Measurements from ENCODE around the gene TRIP4. TPM values are rescaled to one million over a fixed set of nuclear protein-coding genes. Genes with fewer than 3 reads are reported as not detected.
"Not testable (repeated sequence)": the region's sequence is repeated elsewhere in the genome, so short reads cannot be mapped to it uniquely, and the experiment has no call there.

Gene TRIP4
- total RNA-seq, 2 experiments from 2014 or later = 9.3 to 21.0 TPM

DNA sequence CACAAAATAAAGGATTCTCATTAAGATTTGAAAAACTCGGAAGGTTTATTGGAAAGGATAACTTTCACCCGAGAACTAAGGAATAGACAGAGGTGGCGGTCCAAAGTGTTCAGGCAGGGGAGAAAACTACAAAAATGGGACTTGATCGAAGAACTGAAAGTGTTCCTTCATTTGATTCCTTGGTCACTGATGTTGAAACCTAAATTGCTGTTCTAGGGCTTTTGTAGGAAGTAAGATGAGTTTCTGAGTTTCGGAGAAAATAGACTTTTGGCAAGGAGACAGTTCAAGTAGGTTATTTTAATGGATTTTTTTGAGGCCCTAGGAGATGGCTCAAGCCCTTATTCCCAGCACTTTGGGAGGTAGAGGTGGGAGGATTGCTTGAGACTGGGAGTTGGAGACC, 1.4 kb downstream of the TRIP4 start:
- H2AFZ ChIP-seq (ENCODE audit: low read length) = no peak overlapping the region
- H3K4me3 ChIP-seq (ENCODE audit: low read depth, low read length, poor library complexity, severe bottlenecking) = no peak overlapping the region
- 0 out of 2 replicates have a peak, but pooled peaks cover 4% of the 10 kb centered on the region for H3K36me3 ChIP-seq (ENCODE audit: insufficient read depth, low read length)
- POLR2A ChIA-PET = interaction anchor here (0.6 kb wide), 1 partner anchor 77 kb away, joined by 3 read pairs; no protein-coding TSS in a partner anchor
- H3K9me3 ChIP-seq (ENCODE audit: low read length) = no peaks in the 10 kb centered on the region
- CTCF ChIA-PET (ENCODE audit: unreplicated experiment) = no interaction called here
- no TSS peak for BruUV-seq (replicated peaks)
- TF ChIP-seq, protein P1, sequence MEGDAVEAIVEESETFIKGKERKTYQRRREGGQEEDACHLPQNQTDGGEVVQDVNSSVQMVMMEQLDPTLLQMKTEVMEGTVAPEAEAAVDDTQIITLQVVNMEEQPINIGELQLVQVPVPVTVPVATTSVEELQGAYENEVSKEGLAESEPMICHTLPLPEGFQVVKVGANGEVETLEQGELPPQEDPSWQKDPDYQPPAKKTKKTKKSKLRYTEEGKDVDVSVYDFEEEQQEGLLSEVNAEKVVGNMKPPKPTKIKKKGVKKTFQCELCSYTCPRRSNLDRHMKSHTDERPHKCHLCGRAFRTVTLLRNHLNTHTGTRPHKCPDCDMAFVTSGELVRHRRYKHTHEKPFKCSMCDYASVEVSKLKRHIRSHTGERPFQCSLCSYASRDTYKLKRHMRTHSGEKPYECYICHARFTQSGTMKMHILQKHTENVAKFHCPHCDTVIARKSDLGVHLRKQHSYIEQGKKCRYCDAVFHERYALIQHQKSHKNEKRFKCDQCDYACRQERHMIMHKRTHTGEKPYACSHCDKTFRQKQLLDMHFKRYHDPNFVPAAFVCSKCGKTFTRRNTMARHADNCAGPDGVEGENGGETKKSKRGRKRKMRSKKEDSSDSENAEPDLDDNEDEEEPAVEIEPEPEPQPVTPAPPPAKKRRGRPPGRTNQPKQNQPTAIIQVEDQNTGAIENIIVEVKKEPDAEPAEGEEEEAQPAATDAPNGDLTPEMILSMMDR (conservative IDR thresholded peaks at IDR 0.05; ENCODE audit: low read length) = no peak
- H3K27ac ChIP-seq (ENCODE audit: low read depth, low read length, poor library complexity, severe bottlenecking) = no peak overlapping the region
- peaks cover 17% of the 10 kb centered on the region; the same call in 1 of the 2 replicates for H3K79me2 ChIP-seq (ENCODE audit: insufficient read depth, low read depth, low read length)
- no peaks in the 10 kb centered on the region for H3K9me2 ChIP-seq (ENCODE audit: insufficient read depth, low read length)
- no peaks in the 10 kb centered on the region for H4K20me1 ChIP-seq (ENCODE audit: insufficient read depth, low read length)
- H3K4me1 ChIP-seq (ENCODE audit: insufficient read depth, low read length, poor library complexity, severe bottlenecking) = peaks cover 15% of the 10 kb centered on the region
- no peak for DNase-seq (ENCODE audit: low spot score)
- intact Hi-C loops (cut with micrococcal nuclease; ENCODE audit: unreplicated experiment) = no loop called here
- peak overlapping the region; percentile 66 for H3K4me2 ChIP-seq (ENCODE audit: low read length)

DNA sequence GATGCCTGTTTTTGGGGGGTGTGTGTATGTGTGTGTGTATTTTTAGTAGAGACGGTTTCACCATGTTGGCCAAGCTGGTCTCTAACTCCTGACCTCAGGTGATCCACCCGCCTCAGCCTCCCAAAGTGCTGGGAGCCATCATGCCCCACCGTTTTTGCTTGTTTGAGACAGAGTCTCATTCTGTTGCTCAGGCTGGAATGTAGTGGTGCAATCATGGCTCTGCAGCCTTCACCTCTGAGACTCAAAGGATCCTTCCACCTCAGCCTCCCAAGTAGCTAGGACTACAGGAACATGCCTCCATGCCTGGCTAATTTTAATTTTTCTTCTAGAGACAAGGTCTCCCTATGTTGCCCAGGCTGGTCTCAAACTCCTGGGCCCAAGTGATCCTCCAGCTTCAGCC, 4.8 kb downstream of the TRIP4 start:
- intact Hi-C loops (cut with micrococcal nuclease; ENCODE audit: unreplicated experiment); POLR2A ChIA-PET; H3K4me2 ChIP-seq (ENCODE audit: low read length); CTCF ChIA-PET (ENCODE audit: unreplicated experiment); DNase-seq (ENCODE audit: low spot score); H3K9me3 ChIP-seq (ENCODE audit: low read length); H3K9me2 ChIP-seq (ENCODE audit: insufficient read depth, low read length); BruUV-seq (replicated peaks); H3K27ac ChIP-seq (ENCODE audit: low read depth, low read length, poor library complexity, severe bottlenecking); H4K20me1 ChIP-seq (ENCODE audit: insufficient read depth, low read length); H3K4me3 ChIP-seq (ENCODE audit: low read depth, low read length, poor library complexity, severe bottlenecking); H2AFZ ChIP-seq (ENCODE audit: low read length): not testable (repeated sequence)
- peaks cover 34% of the 10 kb centered on the region for H3K36me3 ChIP-seq (ENCODE audit: insufficient read depth, low read length)
- H3K4me1 ChIP-seq (ENCODE audit: insufficient read depth, low read length, poor library complexity, severe bottlenecking) = peaks cover 10% of the 10 kb centered on the region
- H3K79me2 ChIP-seq (ENCODE audit: insufficient read depth, low read depth, low read length) = peaks cover 17% of the 10 kb centered on the region; the same call in 1 of the 2 replicates

DNA sequence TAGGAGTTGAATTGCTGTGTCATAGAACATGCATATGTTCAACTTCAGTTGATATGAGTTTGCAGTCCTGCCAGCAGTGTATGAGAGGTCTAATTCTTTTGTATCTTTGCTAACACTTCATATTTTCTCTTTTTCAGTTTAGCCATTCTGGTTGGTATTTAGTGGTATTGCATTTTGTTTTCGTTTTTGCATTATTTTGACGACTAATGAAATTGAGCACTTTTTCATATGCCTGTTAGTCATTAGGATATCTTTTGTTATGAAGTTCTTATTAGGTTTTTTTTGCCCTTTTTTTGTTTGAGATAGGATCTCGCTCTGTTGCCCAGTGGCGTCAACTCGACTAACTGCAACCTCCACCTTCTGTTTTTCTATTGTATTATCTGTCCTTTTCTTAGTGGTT, 9.2 kb downstream of the TRIP4 start:
- no peaks in the 10 kb centered on the region for H3K4me1 ChIP-seq (ENCODE audit: insufficient read depth, low read length, poor library complexity, severe bottlenecking)
- H3K9me3 ChIP-seq (ENCODE audit: low read length) = no peaks in the 10 kb centered on the region
- no TSS peak for BruUV-seq (replicated peaks)
- POLR2A ChIA-PET = interaction anchor here (0.6 to 0.7 kb wide), 2 partner anchors 11 to 172 kb away, joined by 3 read pairs; no protein-coding TSS in a partner anchor
- H4K20me1 ChIP-seq (ENCODE audit: insufficient read depth, low read length) = no peaks in the 10 kb centered on the region
- H3K27ac ChIP-seq (ENCODE audit: low read depth, low read length, poor library complexity, severe bottlenecking) = no peak overlapping the region
- no peak for DNase-seq (ENCODE audit: low spot score)
- H3K4me2 ChIP-seq (ENCODE audit: low read length) = no peak overlapping the region
- H3K79me2 ChIP-seq (ENCODE audit: insufficient read depth, low read depth, low read length) = no peaks in the 10 kb centered on the region
- H2AFZ ChIP-seq (ENCODE audit: low read length) = no peak overlapping the region
- H3K9me2 ChIP-seq (ENCODE audit: insufficient read depth, low read length) = no peaks in the 10 kb centered on the region
- H3K36me3 ChIP-seq (ENCODE audit: insufficient read depth, low read length) = peaks cover 65% of the 10 kb centered on the region
- intact Hi-C loops (cut with micrococcal nuclease; ENCODE audit: unreplicated experiment) = no loop called here
- CTCF ChIA-PET (ENCODE audit: unreplicated experiment) = no interaction called here
- H3K4me3 ChIP-seq (ENCODE audit: low read depth, low read length, poor library complexity, severe bottlenecking) = no peak overlapping the region
- no peak for TF ChIP-seq EZH2phosphoT487 (IDR thresholded peaks at IDR 0.05; ENCODE audit: borderline replicate concordance, low read depth, low read length)
- TF ChIP-seq, protein P1 (conservative IDR thresholded peaks at IDR 0.05; ENCODE audit: low read length) = no peak
